ENCODE measurements around the gene NT5C.

DNA sequence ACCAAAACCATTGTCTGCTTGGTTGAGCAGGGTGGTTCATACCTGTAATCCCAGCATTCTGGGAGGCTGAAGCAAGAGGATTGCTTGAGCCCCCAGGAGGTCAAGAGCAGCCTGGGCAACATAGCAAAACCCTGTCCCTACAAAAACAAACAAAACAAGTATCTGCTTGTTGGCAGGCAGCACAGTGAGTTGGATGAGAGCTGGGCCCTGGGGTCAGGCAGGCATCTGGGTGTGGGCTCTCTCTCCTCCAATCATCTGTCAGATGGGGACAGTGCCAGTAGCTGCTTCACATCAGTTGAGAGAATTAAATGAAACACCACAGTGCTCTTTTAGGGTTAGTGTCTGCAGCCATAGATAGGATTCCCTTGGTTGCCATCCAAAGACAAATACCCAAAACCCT lies 16.0 kb downstream of the NT5C start:
- TF ChIP-seq, protein P1, sequence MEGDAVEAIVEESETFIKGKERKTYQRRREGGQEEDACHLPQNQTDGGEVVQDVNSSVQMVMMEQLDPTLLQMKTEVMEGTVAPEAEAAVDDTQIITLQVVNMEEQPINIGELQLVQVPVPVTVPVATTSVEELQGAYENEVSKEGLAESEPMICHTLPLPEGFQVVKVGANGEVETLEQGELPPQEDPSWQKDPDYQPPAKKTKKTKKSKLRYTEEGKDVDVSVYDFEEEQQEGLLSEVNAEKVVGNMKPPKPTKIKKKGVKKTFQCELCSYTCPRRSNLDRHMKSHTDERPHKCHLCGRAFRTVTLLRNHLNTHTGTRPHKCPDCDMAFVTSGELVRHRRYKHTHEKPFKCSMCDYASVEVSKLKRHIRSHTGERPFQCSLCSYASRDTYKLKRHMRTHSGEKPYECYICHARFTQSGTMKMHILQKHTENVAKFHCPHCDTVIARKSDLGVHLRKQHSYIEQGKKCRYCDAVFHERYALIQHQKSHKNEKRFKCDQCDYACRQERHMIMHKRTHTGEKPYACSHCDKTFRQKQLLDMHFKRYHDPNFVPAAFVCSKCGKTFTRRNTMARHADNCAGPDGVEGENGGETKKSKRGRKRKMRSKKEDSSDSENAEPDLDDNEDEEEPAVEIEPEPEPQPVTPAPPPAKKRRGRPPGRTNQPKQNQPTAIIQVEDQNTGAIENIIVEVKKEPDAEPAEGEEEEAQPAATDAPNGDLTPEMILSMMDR (IDR thresholded peaks at IDR 0.05), result no peak
- no peak for TF ChIP-seq POLR2AphosphoS5 (IDR thresholded peaks at IDR 0.05)
